Measurements from ENCODE around the gene HAL. TPM values are rescaled to one million over a fixed set of nuclear protein-coding genes. Genes with fewer than 3 reads are reported as not detected.

The HAL gene
- total and polyA plus RNA-seq, 2 of the 4 experiments (the other 2 are of a cell fraction): under 0.01 to 0.02 TPM

DNA sequence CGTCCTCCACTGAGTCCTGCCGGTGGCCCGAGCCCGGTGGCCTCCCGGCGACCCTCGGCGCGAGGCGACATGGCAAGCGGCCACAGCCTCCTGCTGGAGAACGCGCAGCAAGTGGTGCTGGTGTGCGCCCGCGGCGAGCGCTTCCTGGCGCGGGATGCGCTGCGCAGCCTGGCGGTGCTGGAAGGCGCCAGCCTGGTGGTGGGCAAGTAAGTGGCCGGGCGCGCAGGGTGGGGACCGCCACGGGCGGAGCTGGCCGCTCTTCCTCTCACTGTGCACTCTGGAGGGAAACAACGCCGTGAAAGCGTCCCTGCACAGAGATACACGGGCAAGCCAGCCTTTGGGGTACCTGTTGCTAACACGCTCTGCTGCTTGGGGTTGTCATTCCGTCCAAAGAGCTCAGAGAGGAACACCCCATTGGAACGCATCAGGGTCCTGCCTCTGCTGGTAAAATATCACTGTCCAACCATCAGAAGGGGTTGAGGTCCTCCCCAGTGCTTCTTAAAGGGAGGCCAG lies 52.8 kb downstream of the HAL start, which contains the start of gene AMDHD1:
Gene AMDHD1, plus strand, starts transcription at position 2 of the 513 bp plus-strand sequence. Its CDS starts 68 bp downstream, at position 70.
- no peak within 1 kb of the TSS for H2AK5ac ChIP-seq (ENCODE audit: low read depth, low read length)
- no peak within 1 kb of the TSS for H2BK20ac ChIP-seq (ENCODE audit: low read depth, low read length)
- peak within 1 kb of the TSS; percentile 36; the same call in 1 of the 2 replicates for H3K4ac ChIP-seq (ENCODE audit: low read depth, low read length)
- no peak within 1 kb of the TSS; the same call in 1 of the 2 replicates for H3K27ac ChIP-seq (ENCODE audit: insufficient read depth, low read length)
- peaks cover 7% of the 10 kb centered on the region for H3K27me3 ChIP-seq (ENCODE audit: control insufficient read depth, insufficient read depth, low read length)
- H4K20me1 ChIP-seq (ENCODE audit: insufficient read depth, low read length): no peaks in the 10 kb centered on the region
- dilution Hi-C loops (cut with HindIII; ENCODE audit: low sequenced_read_pairs, unreplicated experiment): no loop called here
- H3K4me3 ChIP-seq (ENCODE audit: insufficient read depth, low read depth, low read length): peak within 1 kb of the TSS; percentile 97
- no peaks in the 10 kb centered on the region for H3K79me1 ChIP-seq (ENCODE audit: low read depth in 1 of 2, low read length in 2 of 2)
- H2BK120ac ChIP-seq (ENCODE audit: low read depth, low read length): no peak within 1 kb of the TSS; the same call in 1 of the 2 replicates
- H4K8ac ChIP-seq (ENCODE audit: low read depth in 2 of 2, low read length in 2 of 2): peak within 1 kb of the TSS; percentile 9 to 87; a peak in 3 of 4 replicates
- TF ChIP-seq, protein P1, sequence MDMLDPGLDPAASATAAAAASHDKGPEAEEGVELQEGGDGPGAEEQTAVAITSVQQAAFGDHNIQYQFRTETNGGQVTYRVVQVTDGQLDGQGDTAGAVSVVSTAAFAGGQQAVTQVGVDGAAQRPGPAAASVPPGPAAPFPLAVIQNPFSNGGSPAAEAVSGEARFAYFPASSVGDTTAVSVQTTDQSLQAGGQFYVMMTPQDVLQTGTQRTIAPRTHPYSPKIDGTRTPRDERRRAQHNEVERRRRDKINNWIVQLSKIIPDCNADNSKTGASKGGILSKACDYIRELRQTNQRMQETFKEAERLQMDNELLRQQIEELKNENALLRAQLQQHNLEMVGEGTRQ (IDR thresholded peaks at IDR 0.05; ENCODE audit: low read depth, low read length): no peak
- TF ChIP-seq, protein P2, sequence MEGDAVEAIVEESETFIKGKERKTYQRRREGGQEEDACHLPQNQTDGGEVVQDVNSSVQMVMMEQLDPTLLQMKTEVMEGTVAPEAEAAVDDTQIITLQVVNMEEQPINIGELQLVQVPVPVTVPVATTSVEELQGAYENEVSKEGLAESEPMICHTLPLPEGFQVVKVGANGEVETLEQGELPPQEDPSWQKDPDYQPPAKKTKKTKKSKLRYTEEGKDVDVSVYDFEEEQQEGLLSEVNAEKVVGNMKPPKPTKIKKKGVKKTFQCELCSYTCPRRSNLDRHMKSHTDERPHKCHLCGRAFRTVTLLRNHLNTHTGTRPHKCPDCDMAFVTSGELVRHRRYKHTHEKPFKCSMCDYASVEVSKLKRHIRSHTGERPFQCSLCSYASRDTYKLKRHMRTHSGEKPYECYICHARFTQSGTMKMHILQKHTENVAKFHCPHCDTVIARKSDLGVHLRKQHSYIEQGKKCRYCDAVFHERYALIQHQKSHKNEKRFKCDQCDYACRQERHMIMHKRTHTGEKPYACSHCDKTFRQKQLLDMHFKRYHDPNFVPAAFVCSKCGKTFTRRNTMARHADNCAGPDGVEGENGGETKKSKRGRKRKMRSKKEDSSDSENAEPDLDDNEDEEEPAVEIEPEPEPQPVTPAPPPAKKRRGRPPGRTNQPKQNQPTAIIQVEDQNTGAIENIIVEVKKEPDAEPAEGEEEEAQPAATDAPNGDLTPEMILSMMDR (conservative IDR thresholded peaks at IDR 0.05; ENCODE audit: low read depth, low read length): peak; percentile 26
- peak; percentile 39 for DNase-seq
- peak within 1 kb of the TSS; percentile 94 for H2AFZ ChIP-seq (replicated peaks; ENCODE audit: low read length, poor library complexity)
- ChIA-PET POLR2A (ENCODE audit: unreplicated experiment) (no interaction called here), CTCF (interaction anchor here (0.6 kb wide), 1 partner anchor 74 kb away, joined by 3 read pairs; no protein-coding TSS in a partner anchor)
- no TSS peak for BruUV-seq (replicated peaks)
- WGBS, 2 experiments (ENCODE audit: extremely low coverage in 2 of 2, insufficient read length in 1 of 2): 0% methylated on average over 28 of the region's 38 CpGs; no CpG with 5 or more reads in 1 of the 2 experiments
- H4K91ac ChIP-seq (ENCODE audit: insufficient read depth, low read depth, low read length): peak within 1 kb of the TSS; percentile 58; the same call in 1 of the 2 replicates
- H3K56ac ChIP-seq (ENCODE audit: extremely low read depth, insufficient read depth, low read length): no peak within 1 kb of the TSS
- H3K14ac ChIP-seq (replicated peaks; ENCODE audit: low read depth, low read length): 0 out of 2 replicates have a peak within 1 kb of the TSS, but pooled peaks have one; percentile 19
- no peak within 1 kb of the TSS for H2BK15ac ChIP-seq (ENCODE audit: low read depth, low read length)
- in situ Hi-C loops (cut with MboI; ENCODE audit: low sequenced_read_pairs): no loop called here
- no peaks in the 10 kb centered on the region for H3K9me1 ChIP-seq (ENCODE audit: insufficient read depth, low read length)
- H3K4me2 ChIP-seq (ENCODE audit: low read depth, low read length): peak within 1 kb of the TSS; percentile 99
- intact Hi-C loops (cut with micrococcal nuclease): no loop called here
- peak; percentile 82 for ATAC-seq (ENCODE audit: low read depth)
- H4K5ac ChIP-seq (ENCODE audit: low read depth, low read length): no peak within 1 kb of the TSS; the same call in 1 of the 2 replicates
- peaks cover 2% of the 10 kb centered on the region; the same call in 1 of the 2 replicates for H3K4me1 ChIP-seq (ENCODE audit: control insufficient read depth, insufficient read depth, low read length)
- H3K23ac ChIP-seq (ENCODE audit: low read depth, low read length): 0 out of 2 replicates have a peak within 1 kb of the TSS, but pooled peaks have one; percentile 11
- peak within 1 kb of the TSS; percentile 67 for H3K9ac ChIP-seq (ENCODE audit: low read depth, low read length)
- no peak within 1 kb of the TSS for H2BK5ac ChIP-seq (ENCODE audit: low read depth, low read length, poor library complexity, severe bottlenecking)
- peak within 1 kb of the TSS; percentile 15 for H2AK9ac ChIP-seq (replicated peaks; ENCODE audit: low read depth, low read length, poor library complexity)
- H3K18ac ChIP-seq (ENCODE audit: low read depth, low read length): no peak within 1 kb of the TSS; the same call in 1 of the 2 replicates
- H3K9me3 ChIP-seq (ENCODE audit: control insufficient read depth, insufficient read depth, low read length): no peaks in the 10 kb centered on the region
- H3K36me3 ChIP-seq (ENCODE audit: control insufficient read depth, insufficient read depth, low read length): no peaks in the 10 kb centered on the region
